Measurements from ENCODE around the gene TFAP2E. TPM values are rescaled to one million over a fixed set of nuclear protein-coding genes. Genes with fewer than 3 reads are reported as not detected.

The TFAP2E gene
- total RNA-seq, 1 experiment from 2014 or later = 3.2 TPM

DNA sequence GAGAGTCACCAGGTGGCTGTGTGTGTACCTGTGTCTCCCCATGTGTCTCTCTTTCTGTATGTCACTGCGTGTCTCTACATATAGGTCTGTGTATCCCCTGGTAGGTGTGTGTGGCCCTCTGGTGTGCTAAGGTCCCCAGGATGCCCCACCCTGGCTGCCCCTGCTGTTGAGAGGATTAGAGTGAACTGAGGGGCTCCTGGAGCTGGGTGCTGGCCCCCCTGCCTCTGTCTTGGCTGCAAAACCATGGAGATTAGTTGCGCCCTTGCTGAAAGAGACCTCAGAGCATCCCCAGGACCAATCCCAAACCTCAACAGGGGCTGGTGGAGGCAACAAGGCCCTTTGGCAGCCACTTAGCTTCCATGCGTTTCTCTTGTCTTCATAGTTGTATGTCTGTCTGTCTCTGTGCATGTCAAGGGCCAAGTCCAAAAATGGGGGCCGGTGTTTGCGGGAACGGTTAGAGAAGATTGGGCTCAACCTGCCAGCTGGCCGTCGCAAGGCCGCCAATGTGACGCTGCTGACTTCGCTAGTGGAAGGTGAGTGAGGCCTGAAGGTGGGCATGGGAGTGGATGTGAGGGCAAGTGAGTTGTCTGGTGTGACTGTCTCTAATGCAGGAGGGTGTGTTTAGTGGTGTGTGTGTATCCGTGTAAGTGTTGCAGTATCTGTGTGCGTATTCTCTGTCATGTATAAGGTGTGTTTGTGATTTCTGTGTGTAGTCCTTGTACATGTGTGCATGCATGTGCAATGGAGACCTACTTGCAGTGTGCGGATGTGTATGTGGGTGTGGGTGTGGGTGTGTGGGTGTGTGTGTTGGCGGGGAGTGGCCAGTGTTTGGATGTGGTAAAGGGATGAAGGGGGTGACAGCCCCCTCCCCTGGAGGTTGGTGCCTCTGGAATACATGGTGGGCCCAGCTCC is 16.7 kb downstream of the TFAP2E start:
- in situ Hi-C loops (cut with HindIII; ENCODE audit: low pct_unique_long_range_greater_than_20kb, low sequenced_read_pairs) (no loop called here), intact Hi-C loops (cut with micrococcal nuclease; ENCODE audit: unreplicated experiment) (no loop called here)
- H3K27me3 ChIP-seq (ENCODE audit: control insufficient read depth, insufficient read depth, low read length) = no peaks in the 10 kb centered on the region
- H3K9me3 ChIP-seq (ENCODE audit: control insufficient read depth, insufficient read depth, low read depth, low read length) = no peaks in the 10 kb centered on the region
- ChIA-PET CTCF (interaction anchor here (0.6 kb wide), 1 partner anchor 10 kb away, joined by 5 read pairs; no protein-coding TSS in a partner anchor), POLR2A (interaction anchor here (0.6 kb wide), 1 partner anchor 22 kb away, joined by 3 read pairs; no protein-coding TSS in a partner anchor)
- H3K27ac ChIP-seq (ENCODE audit: low read length) = no peak overlapping the region
- no peaks in the 10 kb centered on the region for H3K36me3 ChIP-seq (ENCODE audit: control insufficient read depth, insufficient read depth, low read length)
- ATAC-seq = no peak
- TF ChIP-seq POLR2AphosphoS5 (IDR thresholded peaks at IDR 0.05; ENCODE audit: low read depth, low read length) (no peak), TCF7L2 (IDR thresholded peaks at IDR 0.05; ENCODE audit: low read depth, low read length) (no peak), SIN3A (IDR thresholded peaks at IDR 0.05; ENCODE audit: borderline replicate concordance, insufficient read depth, low read depth, low read length) (no peak)
- TF ChIP-seq, protein P1, sequence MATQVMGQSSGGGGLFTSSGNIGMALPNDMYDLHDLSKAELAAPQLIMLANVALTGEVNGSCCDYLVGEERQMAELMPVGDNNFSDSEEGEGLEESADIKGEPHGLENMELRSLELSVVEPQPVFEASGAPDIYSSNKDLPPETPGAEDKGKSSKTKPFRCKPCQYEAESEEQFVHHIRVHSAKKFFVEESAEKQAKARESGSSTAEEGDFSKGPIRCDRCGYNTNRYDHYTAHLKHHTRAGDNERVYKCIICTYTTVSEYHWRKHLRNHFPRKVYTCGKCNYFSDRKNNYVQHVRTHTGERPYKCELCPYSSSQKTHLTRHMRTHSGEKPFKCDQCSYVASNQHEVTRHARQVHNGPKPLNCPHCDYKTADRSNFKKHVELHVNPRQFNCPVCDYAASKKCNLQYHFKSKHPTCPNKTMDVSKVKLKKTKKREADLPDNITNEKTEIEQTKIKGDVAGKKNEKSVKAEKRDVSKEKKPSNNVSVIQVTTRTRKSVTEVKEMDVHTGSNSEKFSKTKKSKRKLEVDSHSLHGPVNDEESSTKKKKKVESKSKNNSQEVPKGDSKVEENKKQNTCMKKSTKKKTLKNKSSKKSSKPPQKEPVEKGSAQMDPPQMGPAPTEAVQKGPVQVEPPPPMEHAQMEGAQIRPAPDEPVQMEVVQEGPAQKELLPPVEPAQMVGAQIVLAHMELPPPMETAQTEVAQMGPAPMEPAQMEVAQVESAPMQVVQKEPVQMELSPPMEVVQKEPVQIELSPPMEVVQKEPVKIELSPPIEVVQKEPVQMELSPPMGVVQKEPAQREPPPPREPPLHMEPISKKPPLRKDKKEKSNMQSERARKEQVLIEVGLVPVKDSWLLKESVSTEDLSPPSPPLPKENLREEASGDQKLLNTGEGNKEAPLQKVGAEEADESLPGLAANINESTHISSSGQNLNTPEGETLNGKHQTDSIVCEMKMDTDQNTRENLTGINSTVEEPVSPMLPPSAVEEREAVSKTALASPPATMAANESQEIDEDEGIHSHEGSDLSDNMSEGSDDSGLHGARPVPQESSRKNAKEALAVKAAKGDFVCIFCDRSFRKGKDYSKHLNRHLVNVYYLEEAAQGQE (IDR thresholded peaks at IDR 0.05; ENCODE audit: insufficient read depth in 1 of 2, low read depth in 2 of 2, low read length in 1 of 2) = no peak
- TF ChIP-seq, protein P2, sequence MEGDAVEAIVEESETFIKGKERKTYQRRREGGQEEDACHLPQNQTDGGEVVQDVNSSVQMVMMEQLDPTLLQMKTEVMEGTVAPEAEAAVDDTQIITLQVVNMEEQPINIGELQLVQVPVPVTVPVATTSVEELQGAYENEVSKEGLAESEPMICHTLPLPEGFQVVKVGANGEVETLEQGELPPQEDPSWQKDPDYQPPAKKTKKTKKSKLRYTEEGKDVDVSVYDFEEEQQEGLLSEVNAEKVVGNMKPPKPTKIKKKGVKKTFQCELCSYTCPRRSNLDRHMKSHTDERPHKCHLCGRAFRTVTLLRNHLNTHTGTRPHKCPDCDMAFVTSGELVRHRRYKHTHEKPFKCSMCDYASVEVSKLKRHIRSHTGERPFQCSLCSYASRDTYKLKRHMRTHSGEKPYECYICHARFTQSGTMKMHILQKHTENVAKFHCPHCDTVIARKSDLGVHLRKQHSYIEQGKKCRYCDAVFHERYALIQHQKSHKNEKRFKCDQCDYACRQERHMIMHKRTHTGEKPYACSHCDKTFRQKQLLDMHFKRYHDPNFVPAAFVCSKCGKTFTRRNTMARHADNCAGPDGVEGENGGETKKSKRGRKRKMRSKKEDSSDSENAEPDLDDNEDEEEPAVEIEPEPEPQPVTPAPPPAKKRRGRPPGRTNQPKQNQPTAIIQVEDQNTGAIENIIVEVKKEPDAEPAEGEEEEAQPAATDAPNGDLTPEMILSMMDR (IDR thresholded peaks at IDR 0.05) = no peak
- no peak overlapping the region for H3K4me3 ChIP-seq (ENCODE audit: low read depth in 2 of 2, low read length in 2 of 2)
- no TSS peak for BruUV-seq (replicated peaks)
- no peaks in the 10 kb centered on the region for H3K4me1 ChIP-seq (ENCODE audit: control insufficient read depth, insufficient read depth, low read length)
- no peak for DNase-seq (ENCODE audit: low read depth, low spot score)

DNA sequence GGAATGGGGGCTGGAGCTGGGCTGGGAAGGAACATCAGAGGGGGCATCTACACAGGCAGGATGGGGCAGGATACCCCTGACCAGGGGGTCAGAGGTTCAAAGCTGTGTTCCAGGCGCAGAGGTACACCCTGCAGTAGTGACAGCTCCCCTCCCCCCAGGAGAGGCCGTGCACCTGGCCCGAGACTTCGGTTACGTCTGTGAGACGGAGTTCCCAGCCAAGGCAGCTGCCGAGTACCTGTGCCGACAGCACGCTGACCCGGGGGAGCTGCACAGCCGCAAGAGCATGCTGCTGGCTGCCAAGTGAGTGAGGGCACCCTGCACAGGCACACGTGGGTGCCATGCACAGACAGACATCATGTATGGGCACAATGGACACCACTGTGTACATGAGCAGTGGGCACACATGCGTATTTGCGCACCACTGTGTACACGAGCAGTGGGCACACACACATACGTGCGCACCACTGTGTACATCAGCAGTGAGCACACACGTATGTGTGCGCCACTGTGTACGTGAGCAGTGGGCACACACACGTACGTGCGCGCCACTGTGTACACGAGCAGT is 17.4 kb downstream of the TFAP2E start:
- ChIA-PET POLR2A (no interaction called here), CTCF (interaction anchor here (0.6 kb wide), 1 partner anchor 11 kb away, joined by 5 read pairs; no protein-coding TSS in a partner anchor)
- H3K4me1 ChIP-seq (ENCODE audit: control insufficient read depth, insufficient read depth, low read length) = no peaks in the 10 kb centered on the region
- no peaks in the 10 kb centered on the region for H3K27me3 ChIP-seq (ENCODE audit: control insufficient read depth, insufficient read depth, low read length)
- no peak overlapping the region for H3K4me3 ChIP-seq (ENCODE audit: low read depth in 2 of 2, low read length in 2 of 2)
- no TSS peak for BruUV-seq (replicated peaks)
- no peak overlapping the region for H3K27ac ChIP-seq (ENCODE audit: low read length)
- TF ChIP-seq POLR2AphosphoS5 (IDR thresholded peaks at IDR 0.05; ENCODE audit: low read depth, low read length) = no peak
- TF ChIP-seq, protein P1 (IDR thresholded peaks at IDR 0.05; ENCODE audit: insufficient read depth in 1 of 2, low read depth in 2 of 2, low read length in 1 of 2) = peak in 1 of 2 experiments; percentile 37; a peak in 1 of 4 replicates
- H3K36me3 ChIP-seq (ENCODE audit: control insufficient read depth, insufficient read depth, low read length) = no peaks in the 10 kb centered on the region
- intact Hi-C loops (cut with micrococcal nuclease; ENCODE audit: unreplicated experiment) (no loop called here), in situ Hi-C loops (cut with HindIII; ENCODE audit: low pct_unique_long_range_greater_than_20kb, low sequenced_read_pairs) (no loop called here)
- DNase-seq (ENCODE audit: low read depth, low spot score) (no peak), ATAC-seq (no peak)
- H3K9me3 ChIP-seq (ENCODE audit: control insufficient read depth, insufficient read depth, low read depth, low read length) = no peaks in the 10 kb centered on the region
